Neural progenitor cell (in vitro differentiated cells): ENCODE measurements around the gene AKNAD1.

Experiments
- CTCF ChIP-seq: fragments of 200-600 bp; sonication (generic); IDR thresholded peaks from 2 replicates; pipeline ENCODE4 v1.5.1; 2017; ENCODE audit warnings: antibody characterized with exemption, mild to moderate bottlenecking
- EZH2 ChIP-seq: fragments of 200-600 bp; sonication (generic); IDR thresholded peaks from 2 replicates; pipeline ENCODE4 v1.6.1; 2017; ENCODE audit warnings: antibody characterized with exemption, mild to moderate bottlenecking, moderate library complexity

- TF ChIP-seq CTCF (no peak), EZH2 (no peak)
Observed at GRCh38 chr1:108892356-108893140, 35.7 kb upstream of the AKNAD1 start.
